Measurements from ENCODE around the gene RNF145. TPM values are rescaled to one million over a fixed set of nuclear protein-coding genes. Genes with fewer than 3 reads are reported as not detected.

The RNF145 gene
- polyA plus RNA-seq, 3 donors, result 9.1 to 23.6 (median 11.5) TPM

GRCh38 chr5:159207222-159207685 is 2.1 kb downstream of the RNF145 start:
- no peak for TF ChIP-seq CTCF (IDR thresholded peaks at IDR 0.05)
- Histone ChIP-seq H3K4me2 (replicated peaks; ENCODE audit: extremely low read depth, low read length, poor library complexity, severe bottlenecking) (peak overlapping the region; percentile 98), H3K9me3 (replicated peaks in 1 of 2; ENCODE audit: control insufficient read depth in 1 of 2, insufficient read depth in 1 of 2, low read length in 2 of 2) (no peaks in the 10 kb centered on the region), H4K20me1 (ENCODE audit: insufficient read depth, low read length) (peaks cover 62% of the 10 kb centered on the region), H3K79me2 (ENCODE audit: insufficient read depth, low read length) (peaks cover 71% of the 10 kb centered on the region), H3K4me1 (ENCODE audit: control insufficient read depth in 1 of 2, insufficient read depth in 2 of 2, low read length in 2 of 2) (peaks cover 36 to 55% of the 10 kb centered on the region in 2 donors), H3K9ac (ENCODE audit: insufficient read depth, low read length, poor library complexity, severe bottlenecking) (peak overlapping the region; percentile 79), H3K36me3 (replicated peaks in 1 of 2; ENCODE audit: control insufficient read depth in 1 of 2, insufficient read depth in 2 of 2, low read length in 2 of 2) (peaks cover 0 to 14% of the 10 kb centered on the region in 2 donors), H3K27ac (ENCODE audit: low read depth in 1 of 2, low read length in 2 of 2) (peak overlapping the region; percentile 83 to 84), H3K4me3 (replicated peaks in 1 of 3; ENCODE audit: low read depth in 2 of 3, low read length in 3 of 3) (peak overlapping the region; percentile 83 to 93 (median 86)), H3K27me3 (ENCODE audit: control insufficient read depth in 2 of 2, insufficient read depth in 2 of 2, low read length in 2 of 2) (no peaks in the 10 kb centered on the region), H2AFZ (ENCODE audit: insufficient read depth, low read depth, low read length, poor library complexity, severe bottlenecking) (peak overlapping the region; percentile 84)
- WGBS (ENCODE audit: insufficient coverage), result 0% methylated on average over 1 of the region's 5 CpGs
- no peak for DNase-seq
- Mint-ChIP-seq H3K27me3 (ENCODE audit: low read depth in 3 of 3) (peaks cover 0 to 3% (median 0%) of the 10 kb centered on the region in 3 donors), H3K9me3 (no peaks in the 10 kb centered on the region), H3K27ac (peak overlapping the region; percentile 12 to 95 (median 92)), H3K4me1 (peaks cover 53% of the 10 kb centered on the region), H3K4me3 (peak overlapping the region; percentile 96 to 100), H3K36me3 (peaks cover 10 to 11% of the 10 kb centered on the region in 2 donors)
- intact Hi-C loops (cut with micrococcal nuclease), result loop anchor here in 1 of 2 donors (5.0 kb wide), 1 partner anchor 55 kb away; the partner anchor contains the start of gene UBLCP1

DNA sequence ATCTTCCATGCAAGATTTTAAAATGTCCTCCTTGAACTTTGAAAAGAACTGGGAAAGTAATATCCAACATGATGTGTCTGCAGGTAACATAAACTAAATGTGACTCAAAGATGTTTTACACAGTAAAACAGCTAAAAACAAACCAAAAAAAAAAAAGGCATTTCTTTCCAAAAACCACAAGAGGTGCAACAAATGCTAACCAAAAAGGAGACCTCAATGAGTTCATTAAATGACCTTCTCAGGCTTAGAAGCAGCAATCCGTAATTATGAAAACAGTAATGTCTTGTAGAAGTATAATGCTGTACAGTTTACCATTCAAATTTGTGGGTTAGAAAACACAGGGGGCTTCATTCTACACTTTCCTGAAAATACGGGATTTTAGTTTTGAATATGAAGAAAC is 2.5 kb downstream of the RNF145 start:
- H3K27me3 Mint-ChIP-seq (ENCODE audit: low read depth in 3 of 3), result peaks cover 0 to 3% (median 0%) of the 10 kb centered on the region in 3 donors
- DNase-seq, result no peak
- peaks cover 48% of the 10 kb centered on the region for H3K4me1 Mint-ChIP-seq
- no peak overlapping the region for H2AFZ ChIP-seq (ENCODE audit: insufficient read depth, low read depth, low read length, poor library complexity, severe bottlenecking)
- H4K20me1 ChIP-seq (ENCODE audit: insufficient read depth, low read length), result peaks cover 67% of the 10 kb centered on the region
- H3K9me3 Mint-ChIP-seq, result no peaks in the 10 kb centered on the region
- no peak overlapping the region for H3K9ac ChIP-seq (ENCODE audit: insufficient read depth, low read length, poor library complexity, severe bottlenecking)
- peak overlapping the region; percentile 98 for H3K4me2 ChIP-seq (replicated peaks; ENCODE audit: extremely low read depth, low read length, poor library complexity, severe bottlenecking)
- peaks cover 35 to 50% of the 10 kb centered on the region in 2 donors for H3K4me1 ChIP-seq (ENCODE audit: control insufficient read depth in 1 of 2, insufficient read depth in 2 of 2, low read length in 2 of 2)
- no peaks in the 10 kb centered on the region for H3K9me3 ChIP-seq (replicated peaks in 1 of 2; ENCODE audit: control insufficient read depth in 1 of 2, insufficient read depth in 1 of 2, low read length in 2 of 2)
- WGBS (ENCODE audit: insufficient coverage), result no CpG with 5 or more reads among the region's 2 CpGs
- peak overlapping the region in 1 of 2 donors; percentile 83 for H3K27ac ChIP-seq (ENCODE audit: low read depth in 1 of 2, low read length in 2 of 2)
- H3K4me3 Mint-ChIP-seq, result peak overlapping the region in 1 of 2 donors; percentile 21
- intact Hi-C loops (cut with micrococcal nuclease), result loop anchor here in 1 of 2 donors (5.0 kb wide), 1 partner anchor 55 kb away; the partner anchor contains the start of gene UBLCP1
- H3K36me3 Mint-ChIP-seq, result peaks cover 11 to 12% of the 10 kb centered on the region in 2 donors
- TF ChIP-seq CTCF (IDR thresholded peaks at IDR 0.05), result no peak
- peaks cover 4 to 18% of the 10 kb centered on the region in 2 donors for H3K36me3 ChIP-seq (replicated peaks in 1 of 2; ENCODE audit: control insufficient read depth in 1 of 2, insufficient read depth in 2 of 2, low read length in 2 of 2)
- H3K4me3 ChIP-seq (replicated peaks in 1 of 3; ENCODE audit: low read depth in 2 of 3, low read length in 3 of 3), result peak overlapping the region in 1 of 3 experiments; percentile 93
- H3K27me3 ChIP-seq (ENCODE audit: control insufficient read depth in 2 of 2, insufficient read depth in 2 of 2, low read length in 2 of 2), result no peaks in the 10 kb centered on the region
- peak overlapping the region in 3 of 7 donors; percentile 56 to 95 (median 91) for H3K27ac Mint-ChIP-seq
- H3K79me2 ChIP-seq (ENCODE audit: insufficient read depth, low read length), result peaks cover 75% of the 10 kb centered on the region
